Activated CD4-positive, alpha-beta T cell treated with anti-CD3 and anti-CD28 coated beads, Interleukin-2, amount 10 ng/mL, durations not matched to agents 7 days and 5 days (primary cell): ENCODE data around the gene RBPJ. TPM values are rescaled to one million over a fixed set of nuclear protein-coding genes. Genes with fewer than 3 reads are reported as not detected.
A peak's percentile ranks its signal among the peaks of the same experiment; 100 is the strongest.

Source experiments
- CTCF ChIA-PET: fragments of 350-600 bp; sonication (Branson Sonifier 250); formaldehyde crosslinking; loops from one replicate; lab custom pipeline; 2021; ENCODE audit warnings: antibody characterized with exemption; lab: Charles Lee
- POLR2A ChIA-PET: fragments of 350-600 bp; sonication (Branson Sonifier 250); formaldehyde crosslinking; loops from one replicate; lab custom pipeline; 2021; ENCODE audit warnings: antibody characterized with exemption; lab: Charles Lee
- DNase-seq: peaks from one replicate; pipeline ENCODE4 v3.0.0-alpha.2; 2020
- H3K27ac Mint-ChIP-seq: one replicate; pipeline ENCODE4 v1.8.0; 2021; ENCODE audit warnings: mild to moderate bottlenecking, moderate library complexity, mixed read lengths
- H3K27me3 Mint-ChIP-seq: one replicate; pipeline ENCODE4 v1.8.0; 2021; ENCODE audit warnings: mixed read lengths
- H3K36me3 Mint-ChIP-seq: one replicate; pipeline ENCODE4 v1.8.0; 2021; ENCODE audit warnings: low read depth, mixed read lengths
- H3K4me1 Mint-ChIP-seq: one replicate; pipeline ENCODE4 v1.8.0; 2021; ENCODE audit warnings: mixed read lengths
- H3K4me3 Mint-ChIP-seq: one replicate; pipeline ENCODE4 v1.8.0; 2021; ENCODE audit warnings: mild to moderate bottlenecking, moderate library complexity, mixed read lengths
- H3K9me3 Mint-ChIP-seq: one replicate; pipeline ENCODE4 v1.8.0; 2021; ENCODE audit warnings: mixed read lengths
- total RNA-seq, 2 experiments: library from RNA; stranded (reverse); gene quantifications; one replicate each; pipeline ENCODE4 v1.2.3, GENCODE V29; 2021

Gene RBPJ
- total RNA-seq, 2 experiments from 2014 or later, result 66.4 to 74.9 TPM

- H3K9me3 Mint-ChIP-seq, result no peaks in the 10 kb centered on the region
- H3K36me3 Mint-ChIP-seq, result peaks cover 22% of the 10 kb centered on the region
- ChIA-PET POLR2A (no interaction called here), CTCF (interaction anchor here (1.2 kb wide), 1 partner anchor 312 kb away, joined by 4 read pairs; no protein-coding TSS in a partner anchor)
- no peak for DNase-seq
- no peaks in the 10 kb centered on the region for H3K27me3 Mint-ChIP-seq
- no peak overlapping the region for H3K27ac Mint-ChIP-seq
- no peak overlapping the region for H3K4me3 Mint-ChIP-seq
- peaks cover 50% of the 10 kb centered on the region for H3K4me1 Mint-ChIP-seq
Measured at GRCh38 chr4:26369581-26369980, 48.8 kb downstream of the RBPJ start.

- Mint-ChIP-seq H3K27ac (no peak overlapping the region), H3K4me1 (peaks cover 47% of the 10 kb centered on the region), H3K27me3 (no peaks in the 10 kb centered on the region), H3K4me3 (no peak overlapping the region), H3K36me3 (peaks cover 23% of the 10 kb centered on the region), H3K9me3 (no peaks in the 10 kb centered on the region)
- ChIA-PET CTCF (interaction anchor here (0.5 to 1.5 kb wide), 5 partner anchors 12 to 587 kb away, joined by 3 to 6 read pairs (median 3); no protein-coding TSS in a partner anchor), POLR2A (interaction anchor here (1.0 kb wide), 1 partner anchor 42 kb away, joined by 5 read pairs; no protein-coding TSS in a partner anchor)
- DNase-seq, result no peak
Measured at GRCh38 chr4:26372076-26372475, 51.3 kb downstream of the RBPJ start.

DNA sequence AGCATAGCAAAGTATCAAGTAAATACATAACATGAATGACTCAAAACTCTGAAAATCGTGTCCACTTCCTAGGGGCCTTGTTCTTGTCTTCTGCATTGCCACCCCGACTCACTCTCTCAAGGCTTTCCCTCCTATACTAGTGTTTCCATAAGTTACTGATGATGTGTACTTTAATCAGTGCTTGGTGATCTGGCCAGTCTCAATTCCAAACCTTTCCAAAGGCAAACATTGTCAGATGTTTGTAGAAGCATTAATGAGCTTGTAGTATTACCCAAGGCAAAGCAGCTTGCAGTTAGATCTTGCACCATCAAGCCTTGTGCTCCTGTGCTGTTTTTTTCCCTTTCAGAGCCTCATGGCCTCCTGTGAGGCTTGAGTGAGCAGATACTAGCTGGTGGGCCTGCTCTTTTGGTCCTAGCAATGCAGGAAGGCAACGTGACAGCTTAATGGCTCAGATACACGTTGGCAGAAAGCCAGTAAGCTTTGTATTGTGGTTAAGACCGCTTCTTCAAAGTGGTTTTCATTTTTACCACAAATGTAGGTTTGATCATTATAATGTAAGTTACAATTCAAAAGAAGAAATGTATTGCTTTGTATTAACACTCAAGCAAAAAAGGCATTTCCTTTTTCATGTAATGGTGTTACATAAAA is 51.8 kb downstream of the RBPJ start:
- Mint-ChIP-seq H3K36me3 (peaks cover 20% of the 10 kb centered on the region), H3K4me3 (no peak overlapping the region), H3K4me1 (peaks cover 51% of the 10 kb centered on the region), H3K27me3 (no peaks in the 10 kb centered on the region), H3K27ac (peak overlapping the region; percentile 25), H3K9me3 (no peaks in the 10 kb centered on the region)
- DNase-seq, result peak; percentile 74
- CTCF ChIA-PET, result interaction anchor here (0.5 to 1.5 kb wide), 5 partner anchors 12 to 586 kb away, joined by 3 to 6 read pairs (median 3); no protein-coding TSS in a partner anchor
- POLR2A ChIA-PET, result interaction anchor here (1.0 kb wide), 1 partner anchor 42 kb away, joined by 5 read pairs; no protein-coding TSS in a partner anchor

DNA sequence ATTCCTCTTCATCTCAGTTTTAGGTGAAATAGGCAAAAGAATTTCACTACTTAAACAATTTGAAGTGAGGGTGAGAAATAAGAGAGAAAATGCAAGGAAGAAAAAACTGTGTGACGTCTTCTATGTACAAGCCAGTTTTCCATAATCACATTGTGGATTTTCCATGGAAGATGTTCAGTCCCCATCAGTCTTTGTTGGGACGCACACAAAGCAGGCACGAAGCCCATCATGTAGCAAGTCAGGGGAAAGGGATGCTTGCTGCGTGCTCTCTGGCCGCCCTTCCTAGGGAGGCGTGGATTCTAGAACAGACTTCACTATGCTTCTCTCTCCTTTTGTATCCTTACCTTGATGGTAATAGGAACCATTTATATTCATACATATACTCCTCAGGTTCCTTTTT is 54.7 kb downstream of the RBPJ start:
- Mint-ChIP-seq H3K4me3 (no peak overlapping the region), H3K4me1 (peaks cover 52% of the 10 kb centered on the region), H3K27ac (no peak overlapping the region), H3K27me3 (no peaks in the 10 kb centered on the region), H3K36me3 (peaks cover 8% of the 10 kb centered on the region), H3K9me3 (no peaks in the 10 kb centered on the region)
- no peak for DNase-seq
- CTCF ChIA-PET, result interaction anchor here (1.1 kb wide), 3 partner anchors 24 to 45 kb away, joined by 3 to 5 read pairs (median 4); no protein-coding TSS in a partner anchor
- POLR2A ChIA-PET, result no interaction called here

- no peak for DNase-seq
- Mint-ChIP-seq H3K4me3 (no peak overlapping the region), H3K4me1 (peaks cover 40% of the 10 kb centered on the region), H3K27ac (peak overlapping the region; percentile 6), H3K36me3 (peaks cover 7% of the 10 kb centered on the region), H3K9me3 (no peaks in the 10 kb centered on the region), H3K27me3 (no peaks in the 10 kb centered on the region)
- ChIA-PET CTCF (no interaction called here), POLR2A (no interaction called here)
Measured at GRCh38 chr4:26377328-26378311, 56.8 kb downstream of the RBPJ start.

DNA sequence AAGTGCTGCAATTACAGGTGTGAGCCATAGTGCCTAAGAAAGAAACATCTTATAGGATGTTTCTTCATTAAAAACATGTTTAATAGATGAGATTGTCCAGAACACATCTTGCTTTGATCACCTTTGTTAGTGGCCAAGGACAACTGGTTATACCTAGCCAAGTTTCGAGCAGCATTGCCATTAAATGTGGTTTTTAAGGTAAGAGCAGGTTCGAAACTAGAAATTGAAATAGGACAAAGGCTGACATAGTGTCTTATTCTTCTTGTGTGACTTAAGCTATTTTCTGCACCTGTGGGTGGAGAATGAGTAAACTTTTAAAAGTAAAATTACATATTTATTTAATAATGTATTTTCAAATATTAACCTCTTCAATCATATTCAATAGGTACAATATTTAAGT is 59.0 kb downstream of the RBPJ start:
- POLR2A ChIA-PET, result no interaction called here
- CTCF ChIA-PET, result interaction anchor here (2.2 kb wide), 1 partner anchor 19 kb away, joined by 6 read pairs; no protein-coding TSS in a partner anchor

GRCh38 chr4:26380740-26381139 is 59.9 kb downstream of the RBPJ start:
- Mint-ChIP-seq H3K27ac (no peak overlapping the region), H3K4me3 (no peak overlapping the region), H3K27me3 (no peaks in the 10 kb centered on the region), H3K4me1 (peaks cover 36% of the 10 kb centered on the region), H3K36me3 (peaks cover 9% of the 10 kb centered on the region), H3K9me3 (no peaks in the 10 kb centered on the region)
- ChIA-PET POLR2A (interaction anchor here (0.7 kb wide), 2 partner anchors 29 to 176 kb away, joined by 3 to 5 read pairs; no protein-coding TSS in a partner anchor), CTCF (interaction anchor here (0.7 to 2.2 kb wide), 2 partner anchors 18 to 220 kb away, joined by 3 to 6 read pairs; no protein-coding TSS in a partner anchor)
- no peak for DNase-seq

More for the DNA sequence above, 59.0 kb downstream of the RBPJ start:
- H3K27me3 Mint-ChIP-seq, result no peaks in the 10 kb centered on the region
- DNase-seq, result no peak
- no peak overlapping the region for H3K4me3 Mint-ChIP-seq
- H3K36me3 Mint-ChIP-seq, result peaks cover 7% of the 10 kb centered on the region
- H3K9me3 Mint-ChIP-seq, result no peaks in the 10 kb centered on the region
- no peak overlapping the region for H3K27ac Mint-ChIP-seq
- H3K4me1 Mint-ChIP-seq, result peaks cover 34% of the 10 kb centered on the region

GRCh38 chr4:26384380-26385057 is 63.7 kb downstream of the RBPJ start:
- H3K9me3 Mint-ChIP-seq, result peaks cover 10% of the 10 kb centered on the region
- no peaks in the 10 kb centered on the region for H3K27me3 Mint-ChIP-seq
- ChIA-PET POLR2A (no interaction called here), CTCF (no interaction called here)
- no peak overlapping the region for H3K27ac Mint-ChIP-seq
- no peak overlapping the region for H3K4me3 Mint-ChIP-seq
- no peak for DNase-seq
- peaks cover 31% of the 10 kb centered on the region for H3K36me3 Mint-ChIP-seq
- H3K4me1 Mint-ChIP-seq, result peaks cover 21% of the 10 kb centered on the region

DNA sequence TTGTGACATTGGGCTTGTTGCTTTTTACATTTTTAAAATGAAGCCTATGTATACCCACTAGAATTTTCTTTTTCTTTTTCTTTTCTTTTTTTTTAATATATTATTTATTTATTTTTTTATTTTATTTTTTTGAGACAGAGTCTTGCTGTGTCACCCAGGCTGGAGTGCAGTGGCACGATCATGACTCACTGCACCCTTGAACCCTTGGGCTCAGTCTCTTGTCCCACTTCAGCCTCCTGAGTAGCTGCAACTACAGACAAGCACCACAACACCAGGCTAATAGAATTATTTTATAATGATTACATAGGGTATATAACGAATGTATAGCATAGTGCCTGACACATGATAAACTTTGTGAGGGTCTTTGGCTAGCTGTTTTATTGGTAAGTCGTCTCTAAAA is 64.9 kb downstream of the RBPJ start:
- no peak overlapping the region for H3K4me3 Mint-ChIP-seq
- no peaks in the 10 kb centered on the region for H3K27me3 Mint-ChIP-seq
- H3K36me3 Mint-ChIP-seq, result peaks cover 41% of the 10 kb centered on the region
- ChIA-PET POLR2A (no interaction called here), CTCF (interaction anchor here (0.6 to 1.4 kb wide), 2 partner anchors 13 to 307 kb away, joined by 3 read pairs; no protein-coding TSS in a partner anchor)
- no peak overlapping the region for H3K27ac Mint-ChIP-seq
- H3K9me3 Mint-ChIP-seq, result peaks cover 10% of the 10 kb centered on the region
- peaks cover 21% of the 10 kb centered on the region for H3K4me1 Mint-ChIP-seq
- DNase-seq, result no peak

GRCh38 chr4:26386386-26386785 is 65.6 kb downstream of the RBPJ start:
- no peak overlapping the region for H3K27ac Mint-ChIP-seq
- POLR2A ChIA-PET, result no interaction called here
- H3K9me3 Mint-ChIP-seq, result peaks cover 10% of the 10 kb centered on the region
- H3K27me3 Mint-ChIP-seq, result no peaks in the 10 kb centered on the region
- no peak overlapping the region for H3K4me3 Mint-ChIP-seq
- CTCF ChIA-PET, result interaction anchor here (0.6 to 1.4 kb wide), 2 partner anchors 14 to 308 kb away, joined by 3 read pairs; no protein-coding TSS in a partner anchor
- H3K36me3 Mint-ChIP-seq, result peaks cover 45% of the 10 kb centered on the region
- H3K4me1 Mint-ChIP-seq, result peaks cover 19% of the 10 kb centered on the region
- DNase-seq, result no peak

GRCh38 chr4:26388671-26389070 is 67.9 kb downstream of the RBPJ start:
- Mint-ChIP-seq H3K9me3 (peaks cover 10% of the 10 kb centered on the region), H3K36me3 (peaks cover 51% of the 10 kb centered on the region), H3K27me3 (no peaks in the 10 kb centered on the region), H3K4me3 (no peak overlapping the region), H3K27ac (no peak overlapping the region), H3K4me1 (peaks cover 17% of the 10 kb centered on the region)
- CTCF ChIA-PET, result interaction anchor here (1.1 to 2.1 kb wide), 2 partner anchors 21 to 26 kb away, joined by 3 to 7 read pairs; no protein-coding TSS in a partner anchor
- DNase-seq, result no peak
- POLR2A ChIA-PET, result interaction anchor here (0.6 kb wide), 1 partner anchor 44 kb away, joined by 3 read pairs; no protein-coding TSS in a partner anchor

DNA sequence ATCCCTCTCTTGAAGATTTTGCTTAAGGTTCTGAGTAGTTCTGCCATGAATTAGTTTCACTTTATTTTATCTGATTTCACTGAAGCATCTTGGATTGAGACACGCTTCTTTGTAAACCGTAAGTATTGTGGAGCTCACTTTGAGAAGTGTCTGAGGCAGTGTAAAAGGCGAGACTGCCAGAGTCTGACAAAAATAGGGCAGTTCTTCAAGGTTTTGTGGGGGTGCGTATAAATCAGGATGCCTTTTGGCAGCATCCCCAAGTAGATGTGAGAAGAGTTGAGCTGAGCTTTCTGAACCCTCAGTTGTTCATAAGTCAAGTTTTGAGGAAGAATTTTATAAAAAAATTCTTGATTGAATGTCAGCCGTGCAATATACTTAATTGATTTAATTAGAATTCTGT is 76.3 kb downstream of the RBPJ start:
- no peaks in the 10 kb centered on the region for H3K27me3 Mint-ChIP-seq
- DNase-seq, result no peak
- no peaks in the 10 kb centered on the region for H3K9me3 Mint-ChIP-seq
- CTCF ChIA-PET, result interaction anchor here (0.8 to 0.9 kb wide), 2 partner anchors 10 to 42 kb away, joined by 3 to 4 read pairs; no protein-coding TSS in a partner anchor
- H3K4me3 Mint-ChIP-seq, result no peak overlapping the region
- peaks cover 26% of the 10 kb centered on the region for H3K4me1 Mint-ChIP-seq
- H3K27ac Mint-ChIP-seq, result peak overlapping the region; percentile 73
- POLR2A ChIA-PET, result no interaction called here
- peaks cover 32% of the 10 kb centered on the region for H3K36me3 Mint-ChIP-seq
